MCF 10A (cell line): ENCODE data around the gene MINK1. TPM values are rescaled to one million over a fixed set of nuclear protein-coding genes. Genes with fewer than 3 reads are reported as not detected.
"Not testable (repeated sequence)": the region's sequence is repeated elsewhere in the genome, so short reads cannot be mapped to it uniquely, and the experiment has no call there.

Experiments used
- BruUV-seq: library from RNA; stranded (reverse); fragments of 400-500 nt; replicated peaks from 2 replicates; lab custom pipeline; 2021; lab: Mats Ljungman, UMichigan
- CTCF ChIA-PET: fragments of 300-600 bp; sonication (Branson Sonifier 250); formaldehyde crosslinking; extraction: SDS; loops from one replicate; lab custom pipeline; 2021; ENCODE audit warnings: antibody characterized with exemption, inconsistent platforms; lab: Yijun Ruan, JAX
- POLR2A ChIA-PET: fragments of 300-600, 350-650 bp; sonication (Branson Sonifier 250); formaldehyde crosslinking; extraction: SDS; loops from one replicate; lab custom pipeline; 2020; ENCODE audit warnings: antibody characterized with exemption, inconsistent platforms; lab: Yijun Ruan, JAX
- DNase-seq: peaks from one replicate; pipeline ENCODE4 v3.0.0-alpha.2; 2018; ENCODE audit not compliant: unreplicated experiment
- H3K27ac Mint-ChIP-seq: one replicate; pipeline ENCODE4 v1.8.0; 2022; ENCODE audit warnings: mild to moderate bottlenecking, low read depth, mixed read lengths; ENCODE audit not compliant: unreplicated experiment
- H3K27me3 Mint-ChIP-seq: one replicate; pipeline ENCODE4 v1.8.0; 2022; ENCODE audit warnings: mixed read lengths; ENCODE audit not compliant: insufficient read depth, unreplicated experiment
- H3K36me3 Mint-ChIP-seq: one replicate; pipeline ENCODE4 v1.8.0; 2022; ENCODE audit warnings: mild to moderate bottlenecking, moderate library complexity, mixed read lengths; ENCODE audit not compliant: insufficient read depth, unreplicated experiment
- H3K4me1 Mint-ChIP-seq: one replicate; pipeline ENCODE4 v1.8.0; 2022; ENCODE audit warnings: mixed read lengths; ENCODE audit not compliant: insufficient read depth, unreplicated experiment
- H3K4me3 Mint-ChIP-seq: one replicate; pipeline ENCODE4 v1.8.0; 2022; ENCODE audit warnings: mild to moderate bottlenecking, moderate library complexity, mixed read lengths; ENCODE audit not compliant: unreplicated experiment
- H3K9me3 Mint-ChIP-seq: one replicate; pipeline ENCODE4 v1.8.0; 2022; ENCODE audit warnings: mixed read lengths; ENCODE audit not compliant: unreplicated experiment
- CTCF ChIP-seq: fragments of 200-600 bp; IDR thresholded peaks from one replicate; pipeline ENCODE4 v1.8.0; 2022; ENCODE audit warnings: antibody characterized with exemption, mild to moderate bottlenecking; ENCODE audit not compliant: unreplicated experiment
- intact Hi-C: fragments of 100-400 bp; cut with micrococcal nuclease; formaldehyde crosslinking; loops from 2 replicates; pipeline ENCODE4 v1.14.1; 2022
- total RNA-seq: library from RNA; stranded (reverse); gene quantifications from 2 replicates; pipeline ENCODE4 v1.2.3, GENCODE V29; 2022

Gene MINK1
- total RNA-seq, 1 experiment from 2014 or later: 124 TPM

- no peaks in the 10 kb centered on the region for H3K27me3 Mint-ChIP-seq
- TF ChIP-seq CTCF: no peak
- no peaks in the 10 kb centered on the region for H3K4me1 Mint-ChIP-seq
- no peaks in the 10 kb centered on the region for H3K36me3 Mint-ChIP-seq
- intact Hi-C loops: no loop called here
- ChIA-PET CTCF (no interaction called here), POLR2A (no interaction called here)
- DNase-seq: no peak
- BruUV-seq: no TSS peak
- no peak overlapping the region for H3K27ac Mint-ChIP-seq
- H3K4me3 Mint-ChIP-seq: no peak overlapping the region
- H3K9me3 Mint-ChIP-seq: no peaks in the 10 kb centered on the region
Measured at GRCh38 chr17:4827399-4827798, 5.7 kb upstream of the MINK1 start.

- H3K9me3 Mint-ChIP-seq, CTCF ChIA-PET, BruUV-seq, DNase-seq, H3K27me3 Mint-ChIP-seq: not testable (repeated sequence)
- Mint-ChIP-seq H3K27ac (peak overlapping the region; percentile 90), H3K36me3 (peaks cover 16% of the 10 kb centered on the region), H3K4me1 (peaks cover 28% of the 10 kb centered on the region), H3K4me3 (peak overlapping the region; percentile 94)
- POLR2A ChIA-PET: interaction anchor here (0.6 to 8.9 kb wide), 15 partner anchors 9 to 88 kb away, joined by 3 to 211 read pairs (median 9); partner anchors contain the start of genes PLD2 and PSMB6
- intact Hi-C loops: loop anchor here (1.0 kb wide), 1 partner anchor 43 kb away; no protein-coding TSS in a partner anchor
Measured at GRCh38 chr17:4832829-4833177, 337 bp upstream of the MINK1 start.

- peak overlapping the region; percentile 94 for H3K4me3 Mint-ChIP-seq
- H3K27me3 Mint-ChIP-seq: no peaks in the 10 kb centered on the region
- peak; percentile 33 for DNase-seq
- TSS peak; percentile 35 for BruUV-seq
- H3K36me3 Mint-ChIP-seq: peaks cover 19% of the 10 kb centered on the region
- H3K27ac Mint-ChIP-seq: peak overlapping the region; percentile 76
- ChIA-PET POLR2A (interaction anchor here (0.7 to 8.9 kb wide), 24 partner anchors 11 to 297 kb away, joined by 3 to 211 read pairs (median 4); partner anchors contain the start of genes ARRB2, PELP1, PLD2 and PSMB6), CTCF (interaction anchor here (0.8 to 1.5 kb wide), 4 partner anchors 10 to 47 kb away, joined by 3 to 5 read pairs (median 3); no protein-coding TSS in a partner anchor)
- H3K4me1 Mint-ChIP-seq: peaks cover 33% of the 10 kb centered on the region
- H3K9me3 Mint-ChIP-seq: no peaks in the 10 kb centered on the region
- intact Hi-C loops: loop anchor here (1.0 to 2.0 kb wide), 3 partner anchors 15 to 49 kb away; no protein-coding TSS in a partner anchor
- TF ChIP-seq CTCF: no peak
Measured at GRCh38 chr17:4833941-4834680, 971 bp downstream of the MINK1 start.

GRCh38 chr17:4834681-4835020, 1.5 kb downstream of the MINK1 start:
- intact Hi-C loops: loop anchor here (2.0 kb wide), 2 partner anchors 14 to 48 kb away; no protein-coding TSS in a partner anchor
- DNase-seq: no peak
- no TSS peak for BruUV-seq
- POLR2A ChIA-PET: interaction anchor here (0.7 to 8.9 kb wide), 21 partner anchors 11 to 297 kb away, joined by 3 to 211 read pairs (median 4); partner anchors contain the start of genes ARRB2, PLD2 and PSMB6
- H3K4me3 Mint-ChIP-seq: peak overlapping the region; percentile 94
- CTCF ChIA-PET: interaction anchor here (0.7 to 1.5 kb wide), 5 partner anchors 10 to 57 kb away, joined by 3 to 5 read pairs (median 3); no protein-coding TSS in a partner anchor
- peak overlapping the region; percentile 76 for H3K27ac Mint-ChIP-seq
- H3K27me3 Mint-ChIP-seq: no peaks in the 10 kb centered on the region
- TF ChIP-seq CTCF: no peak
- H3K36me3 Mint-ChIP-seq: peaks cover 21% of the 10 kb centered on the region
- no peaks in the 10 kb centered on the region for H3K9me3 Mint-ChIP-seq
- peaks cover 39% of the 10 kb centered on the region for H3K4me1 Mint-ChIP-seq
